ENCODE results near the gene GTF2H4.

The GTF2H4 gene

GRCh38 chr6:30877419-30878262 lies 30.4 kb upstream of the GTF2H4 start:
- Histone ChIP-seq H3K36me3 (ENCODE audit: insufficient read depth, low read length) (no peaks in the 10 kb centered on the region), H3K9ac (ENCODE audit: low read depth, low read length) (no peak overlapping the region), H3K9me3 (ENCODE audit: control insufficient read depth, insufficient read depth, low read length) (no peaks in the 10 kb centered on the region), H3K4me1 (ENCODE audit: insufficient read depth, low read length) (peaks cover 23% of the 10 kb centered on the region)

DNA sequence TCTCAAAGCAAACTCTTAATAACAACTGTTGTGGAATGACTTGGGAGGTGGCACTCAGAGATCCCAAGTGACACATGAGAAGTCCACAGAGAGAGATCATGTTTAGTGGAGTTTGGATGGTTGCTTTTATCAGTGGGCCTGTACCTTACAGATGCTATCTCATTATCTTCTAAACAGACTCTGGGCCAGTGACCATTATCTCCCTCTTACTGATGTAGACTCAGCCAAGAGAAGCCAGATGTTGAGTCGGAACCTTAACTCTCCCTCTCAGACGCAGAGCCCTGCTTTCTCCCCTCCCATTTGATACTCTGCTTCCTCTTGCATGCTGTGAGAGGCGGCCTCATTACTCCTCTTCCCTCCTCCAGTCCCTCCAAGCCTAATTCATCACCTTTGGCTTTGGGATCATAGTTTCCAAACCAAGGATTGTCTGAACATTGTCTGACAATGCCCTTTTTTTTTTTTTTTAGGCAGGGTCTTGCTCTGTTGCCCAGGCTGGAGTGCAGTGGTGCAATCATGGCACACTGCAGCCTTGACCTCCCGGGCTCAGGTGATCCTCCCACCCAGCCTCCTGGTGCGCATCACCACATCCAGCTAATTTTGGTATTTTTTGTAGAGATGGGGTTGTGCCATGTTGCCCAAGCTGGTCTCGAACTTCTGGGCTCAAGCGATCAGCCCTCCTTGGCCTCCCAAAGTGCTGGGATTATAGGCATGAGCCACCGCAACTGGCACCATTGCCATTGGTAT lies 28.2 kb upstream of the GTF2H4 start:
- Histone ChIP-seq H3K36me3 (ENCODE audit: insufficient read depth, low read length) (no peaks in the 10 kb centered on the region), H3K9ac (ENCODE audit: low read depth, low read length) (no peak overlapping the region), H3K4me1 (ENCODE audit: insufficient read depth, low read length) (peaks cover 23% of the 10 kb centered on the region), H3K9me3 (ENCODE audit: control insufficient read depth, insufficient read depth, low read length) (no peaks in the 10 kb centered on the region)

- peaks cover 23% of the 10 kb centered on the region for H3K4me1 ChIP-seq (ENCODE audit: insufficient read depth, low read length)
- no peaks in the 10 kb centered on the region for H3K36me3 ChIP-seq (ENCODE audit: insufficient read depth, low read length)
- H3K9me3 ChIP-seq (ENCODE audit: control insufficient read depth, insufficient read depth, low read length) = no peaks in the 10 kb centered on the region
- H3K9ac ChIP-seq (ENCODE audit: low read depth, low read length) = peak overlapping the region; percentile 45; the same call in 1 of the 2 replicates
Measured at GRCh38 chr6:30880698-30881252, 27.2 kb upstream of the GTF2H4 start.

GRCh38 chr6:30881392-30882203 lies 26.4 kb upstream of the GTF2H4 start:
- Histone ChIP-seq H3K9ac (ENCODE audit: low read depth, low read length) (peak overlapping the region; percentile 45; the same call in 1 of the 2 replicates), H3K36me3 (ENCODE audit: insufficient read depth, low read length) (no peaks in the 10 kb centered on the region), H3K9me3 (ENCODE audit: control insufficient read depth, insufficient read depth, low read length) (no peaks in the 10 kb centered on the region), H3K4me1 (ENCODE audit: insufficient read depth, low read length) (peaks cover 25% of the 10 kb centered on the region)

DNA sequence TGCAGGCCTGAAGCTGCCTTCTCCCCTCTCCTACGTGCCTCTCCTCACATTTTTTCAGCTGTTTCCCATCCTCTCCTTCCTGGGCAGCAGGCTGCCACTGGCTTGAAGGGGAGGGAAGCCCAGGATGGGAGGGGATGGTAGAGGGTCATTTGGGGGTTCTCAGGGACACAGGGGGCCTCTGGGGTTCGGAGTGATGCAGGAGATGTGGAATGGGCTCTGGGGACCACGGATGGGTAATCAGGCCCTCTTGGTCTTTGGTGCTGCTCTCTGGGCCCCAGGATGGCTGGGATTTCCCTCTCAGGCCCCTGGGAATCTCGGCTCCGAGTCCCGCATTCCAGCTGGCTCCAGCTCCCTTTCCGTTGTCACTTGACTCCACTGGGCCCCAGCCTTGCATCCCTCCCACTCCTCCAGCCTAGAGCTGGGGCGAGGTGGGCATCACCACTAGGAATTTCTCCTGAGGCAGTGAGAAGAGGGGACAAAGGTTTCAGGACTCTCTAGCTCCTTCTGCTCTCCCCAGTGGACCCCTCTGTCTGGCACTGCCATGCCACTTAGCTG lies 25.7 kb upstream of the GTF2H4 start:
- Histone ChIP-seq H3K36me3 (ENCODE audit: insufficient read depth, low read length) (no peaks in the 10 kb centered on the region), H3K9ac (ENCODE audit: low read depth, low read length) (peak overlapping the region; percentile 45; the same call in 1 of the 2 replicates), H3K4me1 (ENCODE audit: insufficient read depth, low read length) (peaks cover 29% of the 10 kb centered on the region), H3K9me3 (ENCODE audit: control insufficient read depth, insufficient read depth, low read length) (no peaks in the 10 kb centered on the region)

GRCh38 chr6:30882759-30883684 lies 25.0 kb upstream of the GTF2H4 start:
- Histone ChIP-seq H3K4me1 (ENCODE audit: insufficient read depth, low read length) (peaks cover 27% of the 10 kb centered on the region), H3K36me3 (ENCODE audit: insufficient read depth, low read length) (no peaks in the 10 kb centered on the region), H3K9ac (ENCODE audit: low read depth, low read length) (peak overlapping the region; percentile 65), H3K9me3 (ENCODE audit: control insufficient read depth, insufficient read depth, low read length) (no peaks in the 10 kb centered on the region)

- H3K4me1 ChIP-seq (ENCODE audit: insufficient read depth, low read length) = peaks cover 27% of the 10 kb centered on the region
- H3K9me3 ChIP-seq (ENCODE audit: control insufficient read depth, insufficient read depth, low read length) = no peaks in the 10 kb centered on the region
- peak within 1 kb of the TSS; percentile 65 for H3K9ac ChIP-seq (ENCODE audit: low read depth, low read length)
- H3K36me3 ChIP-seq (ENCODE audit: insufficient read depth, low read length) = no peaks in the 10 kb centered on the region
Measured at GRCh38 chr6:30883685-30884520, 24.1 kb upstream of the GTF2H4 start, which contains the start of gene DDR1. TSS of gene DDR1 (plus strand) at chr6:30884519. CDS start at chr6:30888730, 4,211 bp downstream.

DNA sequence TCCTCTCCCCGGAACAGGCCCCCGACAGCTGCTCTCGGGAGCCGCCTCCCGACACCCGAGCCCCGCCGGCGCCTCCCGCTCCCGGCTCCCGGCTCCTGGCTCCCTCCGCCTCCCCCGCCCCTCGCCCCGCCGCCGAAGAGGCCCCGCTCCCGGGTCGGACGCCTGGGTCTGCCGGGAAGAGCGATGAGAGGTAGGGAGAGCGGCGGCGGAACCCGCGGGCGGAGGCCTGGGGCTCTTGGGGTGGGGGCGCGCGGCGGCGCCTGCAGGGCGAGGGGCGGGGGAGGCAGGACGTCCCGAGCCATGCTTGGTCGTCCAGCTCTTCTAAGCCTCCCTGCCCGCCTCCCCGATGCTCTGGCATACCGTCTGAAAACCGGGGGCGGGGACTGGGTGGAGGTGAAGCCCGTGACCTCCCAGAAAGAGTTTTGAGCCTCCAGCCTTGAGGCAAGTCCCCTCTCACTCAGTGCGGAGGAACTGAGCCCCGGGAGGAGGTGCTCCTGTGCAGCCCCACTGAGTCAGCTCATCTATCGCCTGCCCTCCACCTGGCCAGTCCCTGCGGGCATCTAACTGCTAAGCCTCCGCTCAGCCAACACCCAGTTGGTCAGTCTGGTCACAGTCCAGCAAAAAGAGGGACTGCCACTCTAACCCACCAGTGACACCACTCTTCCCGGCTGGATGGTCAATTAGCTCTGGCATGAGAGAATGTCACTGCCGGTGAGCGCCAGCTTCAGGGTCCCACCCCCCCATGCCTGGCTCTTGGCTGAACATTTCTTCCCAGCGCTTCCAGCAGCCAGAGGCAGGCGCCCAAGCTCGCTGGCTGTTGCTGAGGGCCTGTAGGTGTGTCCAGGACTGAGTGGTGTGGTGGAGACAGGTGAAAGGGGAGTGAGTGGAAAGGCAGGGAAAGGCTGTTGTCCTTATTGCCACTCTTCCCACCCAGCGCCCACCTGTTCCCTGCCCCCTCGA lies 23.2 kb upstream of the GTF2H4 start:
- Histone ChIP-seq H3K4me1 (ENCODE audit: insufficient read depth, low read length) (peaks cover 27% of the 10 kb centered on the region), H3K9ac (ENCODE audit: low read depth, low read length) (peak overlapping the region; percentile 65; the same call in 1 of the 2 replicates), H3K36me3 (ENCODE audit: insufficient read depth, low read length) (no peaks in the 10 kb centered on the region), H3K9me3 (ENCODE audit: control insufficient read depth, insufficient read depth, low read length) (no peaks in the 10 kb centered on the region)

GRCh38 chr6:30885481-30885998 lies 22.5 kb upstream of the GTF2H4 start:
- Histone ChIP-seq H3K9me3 (ENCODE audit: control insufficient read depth, insufficient read depth, low read length) (no peaks in the 10 kb centered on the region), H3K36me3 (ENCODE audit: insufficient read depth, low read length) (0 out of 2 replicates have a peak, but pooled peaks cover 3% of the 10 kb centered on the region), H3K9ac (ENCODE audit: low read depth, low read length) (peak overlapping the region; percentile 39), H3K4me1 (ENCODE audit: insufficient read depth, low read length) (peaks cover 22% of the 10 kb centered on the region)

GRCh38 chr6:30885999-30886896 lies 21.8 kb upstream of the GTF2H4 start:
- Histone ChIP-seq H3K9ac (ENCODE audit: low read depth, low read length) (peak overlapping the region; percentile 39), H3K36me3 (ENCODE audit: insufficient read depth, low read length) (peaks cover 9% of the 10 kb centered on the region; the same call in 1 of the 2 replicates), H3K9me3 (ENCODE audit: control insufficient read depth, insufficient read depth, low read length) (no peaks in the 10 kb centered on the region), H3K4me1 (ENCODE audit: insufficient read depth, low read length) (peaks cover 20% of the 10 kb centered on the region)
